Measurements from ENCODE around the gene ACAP3.

GRCh38 chr1:1321477-1321876 lies 13.7 kb upstream of the ACAP3 start:
- TF ChIP-seq EZH2 (IDR thresholded peaks at IDR 0.05; ENCODE audit: borderline replicate concordance, low read depth, low read length, poor library complexity, severe bottlenecking) (no peak), CTCF (conservative IDR thresholded peaks at IDR 0.05; ENCODE audit: low read depth, low read length) (no peak)
